ENCODE data around the gene MANBA. TPM values are rescaled to one million over a fixed set of nuclear protein-coding genes. Genes with fewer than 3 reads are reported as not detected.

MANBA gene
- total RNA-seq, 1 experiment from 2014 or later, result 4.0 TPM

DNA sequence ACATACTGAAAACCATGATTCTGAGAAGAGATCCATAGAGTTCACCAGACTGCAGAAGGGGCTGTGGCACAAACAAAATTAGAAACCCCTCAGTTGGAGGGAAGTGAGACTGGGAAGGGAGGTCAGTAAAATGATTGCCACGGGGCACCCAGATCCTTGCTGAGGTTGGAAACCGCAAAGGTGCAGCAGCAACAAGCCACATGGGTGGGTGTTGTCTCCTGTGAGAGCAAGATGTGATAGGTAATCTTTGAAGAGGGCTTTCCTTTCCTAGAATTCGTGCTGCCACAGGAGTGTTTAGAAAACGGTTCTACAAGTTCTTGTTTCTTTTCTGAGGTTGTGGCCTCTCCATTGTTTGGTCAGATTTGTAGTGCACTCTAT lies 174.1 kb downstream of the MANBA start:
- no peak for DNase-seq (ENCODE audit: low spot score)
- BruUV-seq (replicated peaks), result no TSS peak
- no peak overlapping the region for H3K4me3 ChIP-seq (ENCODE audit: low read depth, low read length, poor library complexity, severe bottlenecking)
- POLR2A ChIA-PET (ENCODE audit: low non-redundant PET), result no interaction called here
- CTCF ChIA-PET, result no interaction called here
- H3K36me3 ChIP-seq (ENCODE audit: insufficient read depth, low read length, poor library complexity, severe bottlenecking), result no peaks in the 10 kb centered on the region
- intact Hi-C loops (cut with micrococcal nuclease; ENCODE audit: unreplicated experiment), result no loop called here
- no peaks in the 10 kb centered on the region for H3K27me3 ChIP-seq (replicated peaks; ENCODE audit: insufficient read depth, low read depth, low read length, poor library complexity)
- no peak overlapping the region for H3K27ac ChIP-seq (ENCODE audit: low read depth, low read length, poor library complexity, severe bottlenecking)
- TF ChIP-seq EZH2 (IDR thresholded peaks at IDR 0.05; ENCODE audit: borderline replicate concordance, low read depth, low read length, poor library complexity, severe bottlenecking), result no peak
- TF ChIP-seq, protein P1, sequence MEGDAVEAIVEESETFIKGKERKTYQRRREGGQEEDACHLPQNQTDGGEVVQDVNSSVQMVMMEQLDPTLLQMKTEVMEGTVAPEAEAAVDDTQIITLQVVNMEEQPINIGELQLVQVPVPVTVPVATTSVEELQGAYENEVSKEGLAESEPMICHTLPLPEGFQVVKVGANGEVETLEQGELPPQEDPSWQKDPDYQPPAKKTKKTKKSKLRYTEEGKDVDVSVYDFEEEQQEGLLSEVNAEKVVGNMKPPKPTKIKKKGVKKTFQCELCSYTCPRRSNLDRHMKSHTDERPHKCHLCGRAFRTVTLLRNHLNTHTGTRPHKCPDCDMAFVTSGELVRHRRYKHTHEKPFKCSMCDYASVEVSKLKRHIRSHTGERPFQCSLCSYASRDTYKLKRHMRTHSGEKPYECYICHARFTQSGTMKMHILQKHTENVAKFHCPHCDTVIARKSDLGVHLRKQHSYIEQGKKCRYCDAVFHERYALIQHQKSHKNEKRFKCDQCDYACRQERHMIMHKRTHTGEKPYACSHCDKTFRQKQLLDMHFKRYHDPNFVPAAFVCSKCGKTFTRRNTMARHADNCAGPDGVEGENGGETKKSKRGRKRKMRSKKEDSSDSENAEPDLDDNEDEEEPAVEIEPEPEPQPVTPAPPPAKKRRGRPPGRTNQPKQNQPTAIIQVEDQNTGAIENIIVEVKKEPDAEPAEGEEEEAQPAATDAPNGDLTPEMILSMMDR (conservative IDR thresholded peaks at IDR 0.05; ENCODE audit: low read depth, low read length), result no peak
- no peaks in the 10 kb centered on the region for H3K4me1 ChIP-seq (ENCODE audit: insufficient read depth, low read length, poor library complexity, severe bottlenecking)
- H3K9me3 ChIP-seq (ENCODE audit: low read depth, low read length, poor library complexity, severe bottlenecking), result no peaks in the 10 kb centered on the region

DNA sequence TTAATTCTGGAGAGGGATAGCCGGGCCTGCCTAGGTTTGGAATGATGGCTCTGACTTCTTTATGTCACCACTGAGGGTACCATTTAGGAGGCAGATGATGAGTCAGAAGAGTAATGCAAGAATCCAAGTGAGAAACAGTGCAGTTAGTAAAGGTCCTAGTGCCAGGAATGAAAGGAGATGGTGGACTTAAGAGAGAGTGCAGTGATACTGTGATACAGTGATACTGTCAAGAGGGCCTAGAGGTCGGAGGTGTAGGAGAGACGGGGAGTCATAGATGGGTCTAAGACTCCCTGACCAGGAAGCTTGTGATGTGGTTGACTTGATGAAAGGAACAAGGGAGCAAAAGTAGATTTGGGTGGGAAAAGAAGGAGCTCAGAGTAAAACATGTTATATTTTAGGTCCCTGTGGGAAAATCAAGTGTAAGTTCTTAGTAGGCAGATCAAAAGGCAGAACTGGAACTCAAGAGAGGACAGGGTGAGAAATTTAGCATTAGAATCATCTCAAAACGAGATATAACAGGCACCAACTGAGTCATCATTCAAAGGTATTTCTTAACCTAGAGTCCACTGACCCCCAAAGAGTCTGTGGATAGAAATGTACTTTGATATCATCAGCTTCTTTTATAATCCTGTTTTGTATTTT lies 174.6 kb downstream of the MANBA start:
- H3K27ac ChIP-seq (ENCODE audit: low read depth, low read length, poor library complexity, severe bottlenecking), result no peak overlapping the region
- no TSS peak for BruUV-seq (replicated peaks)
- TF ChIP-seq EZH2 (IDR thresholded peaks at IDR 0.05; ENCODE audit: borderline replicate concordance, low read depth, low read length, poor library complexity, severe bottlenecking), result no peak
- TF ChIP-seq, protein P1 (conservative IDR thresholded peaks at IDR 0.05; ENCODE audit: low read depth, low read length), result no peak
- no peaks in the 10 kb centered on the region for H3K9me3 ChIP-seq (ENCODE audit: low read depth, low read length, poor library complexity, severe bottlenecking)
- ChIA-PET POLR2A (ENCODE audit: low non-redundant PET) (no interaction called here), CTCF (no interaction called here)
- no peak for DNase-seq (ENCODE audit: low spot score)
- no peak overlapping the region for H3K4me3 ChIP-seq (ENCODE audit: low read depth, low read length, poor library complexity, severe bottlenecking)
- no peaks in the 10 kb centered on the region for H3K36me3 ChIP-seq (ENCODE audit: insufficient read depth, low read length, poor library complexity, severe bottlenecking)
- no peaks in the 10 kb centered on the region for H3K4me1 ChIP-seq (ENCODE audit: insufficient read depth, low read length, poor library complexity, severe bottlenecking)
- H3K27me3 ChIP-seq (replicated peaks; ENCODE audit: insufficient read depth, low read depth, low read length, poor library complexity), result no peaks in the 10 kb centered on the region
- intact Hi-C loops (cut with micrococcal nuclease; ENCODE audit: unreplicated experiment), result no loop called here

DNA sequence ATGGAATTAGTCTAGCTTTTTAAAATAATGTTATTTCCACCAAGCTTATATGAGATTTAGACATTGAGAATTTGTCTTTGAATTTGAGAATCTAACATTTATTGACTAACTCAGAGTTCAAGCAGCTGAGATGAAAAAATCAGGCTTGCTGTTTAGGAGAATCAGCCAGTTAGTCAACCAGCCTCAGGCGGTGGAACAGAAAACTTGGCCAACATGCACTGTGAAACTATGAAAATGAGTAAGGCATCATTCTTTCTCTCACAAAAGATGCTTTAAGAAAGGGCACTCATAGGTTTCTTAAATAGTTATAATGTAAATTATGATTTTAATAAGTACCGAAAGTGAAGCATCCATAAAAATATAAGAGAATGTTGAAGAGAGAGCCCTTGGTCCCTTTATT lies 175.4 kb downstream of the MANBA start:
- intact Hi-C loops (cut with micrococcal nuclease; ENCODE audit: unreplicated experiment), result no loop called here
- Histone ChIP-seq H3K27me3 (replicated peaks; ENCODE audit: insufficient read depth, low read depth, low read length, poor library complexity) (no peaks in the 10 kb centered on the region), H3K36me3 (ENCODE audit: insufficient read depth, low read length, poor library complexity, severe bottlenecking) (no peaks in the 10 kb centered on the region), H3K4me1 (ENCODE audit: insufficient read depth, low read length, poor library complexity, severe bottlenecking) (no peaks in the 10 kb centered on the region), H3K9me3 (ENCODE audit: low read depth, low read length, poor library complexity, severe bottlenecking) (no peaks in the 10 kb centered on the region), H3K4me3 (ENCODE audit: low read depth, low read length, poor library complexity, severe bottlenecking) (no peak overlapping the region), H3K27ac (ENCODE audit: low read depth, low read length, poor library complexity, severe bottlenecking) (no peak overlapping the region)
- ChIA-PET POLR2A (ENCODE audit: low non-redundant PET) (no interaction called here), CTCF (no interaction called here)
- TF ChIP-seq, protein P1 (conservative IDR thresholded peaks at IDR 0.05; ENCODE audit: low read depth, low read length), result no peak
- no peak for TF ChIP-seq EZH2 (IDR thresholded peaks at IDR 0.05; ENCODE audit: borderline replicate concordance, low read depth, low read length, poor library complexity, severe bottlenecking)
- BruUV-seq (replicated peaks), result no TSS peak
- DNase-seq (ENCODE audit: low spot score), result no peak
